GM12878 (cell line): ENCODE data around the gene CMSS1. TPM values are rescaled to one million over a fixed set of nuclear protein-coding genes. Genes with fewer than 3 reads are reported as not detected.
A peak's percentile ranks its signal among the peaks of the same experiment; 100 is the strongest.

Experiments used
- ATAC-seq: fragments of 200-7000 bp; cut with Tn5 transposase; 3 replicates; pipeline ENCODE4 v1.9.1; 2020; ENCODE audit warnings: mild to moderate bottlenecking, moderate library complexity
- BruUV-seq: library from RNA; stranded (reverse); fragments of 400-500 nt; replicated peaks from 2 replicates; lab custom pipeline; 2021; lab: Mats Ljungman, UMichigan
- CTCF ChIA-PET: fragments of 300-600 bp; sonication (Branson Sonifier 250); formaldehyde crosslinking; extraction: SDS; loops from one replicate; lab custom pipeline; 2021; ENCODE audit warnings: inconsistent platforms; lab: Yijun Ruan, JAX
- POLR2A ChIA-PET: fragments of 350-600 bp; formaldehyde crosslinking; extraction: SDS; loops from one replicate; lab custom pipeline; 2021; ENCODE audit warnings: inconsistent platforms; lab: Charles Lee
- RAD21 ChIA-PET: fragments of 300-600 bp; sonication (Branson Sonifier 250); formaldehyde crosslinking; loops from one replicate; lab custom pipeline; 2023; ENCODE audit warnings: antibody characterized with exemption; ENCODE audit not compliant: unreplicated experiment; lab: Charles Lee
- SMC1A ChIA-PET: fragments of 300-600 bp; sonication (Branson Sonifier 250); formaldehyde crosslinking; loops from one replicate; lab custom pipeline; 2023; ENCODE audit not compliant: unreplicated experiment, uncharacterized antibody; lab: Charles Lee
- DNase-seq: peaks from one replicate; pipeline ENCODE4 v3.0.0-alpha.2; 2011; ENCODE audit warnings: low read depth, low spot score
- FAIRE-seq: peaks from 3 replicates; lab custom pipeline; 2011; peaks lifted over from hg19 to GRCh38; lab: Jason Lieb, UNC
- H2AFZ ChIP-seq: 2 replicates; pipeline ENCODE4 v1.6.0; 2011; ENCODE audit warnings: low read depth, low read length, control low read depth; ENCODE audit not compliant: control insufficient read depth
- H3K27ac ChIP-seq: 2 replicates; pipeline ENCODE4 v1.5.1; 2011; ENCODE audit warnings: control low read depth; ENCODE audit not compliant: control insufficient read depth, insufficient read depth
- H3K27me3 ChIP-seq, 2 experiments: replicated peaks in 1 of 2; 2 replicates each; pipeline versions ENCODE4 v1.6.0 to v1.6.1; 2011; ENCODE audit warnings: low read length in 1 of 2; ENCODE audit not compliant: control insufficient read depth in 2 of 2, insufficient read depth in 2 of 2
- H3K36me3 ChIP-seq, 2 experiments: 2 replicates each; pipeline ENCODE4 v1.5.1; 2011; ENCODE audit warnings: low read length in 1 of 2; ENCODE audit not compliant: control insufficient read depth in 2 of 2, insufficient read depth in 2 of 2
- H3K4me1 ChIP-seq: 2 replicates; pipeline ENCODE4 v1.6.1; 2011; ENCODE audit warnings: mild to moderate bottlenecking, low read length, moderate library complexity, mixed read lengths; ENCODE audit not compliant: control insufficient read depth, insufficient read depth
- H3K4me2 ChIP-seq: 2 replicates; pipeline ENCODE4 v1.6.0; 2011; ENCODE audit warnings: control low read depth; ENCODE audit not compliant: control insufficient read depth, insufficient read depth
- H3K4me3 ChIP-seq: fragments of 200-600 bp; sonication (generic); 2 replicates; pipeline ENCODE4 v1.5.1; 2016
- H3K79me2 ChIP-seq: 2 replicates; pipeline ENCODE4 v1.6.0; 2011; ENCODE audit warnings: low read length; ENCODE audit not compliant: control insufficient read depth, insufficient read depth
- H3K9ac ChIP-seq: 2 replicates; pipeline ENCODE4 v1.8.0; 2011; ENCODE audit warnings: low read length, control low read depth, mixed read lengths; ENCODE audit not compliant: control insufficient read depth, insufficient read depth
- H3K9me3 ChIP-seq: replicated peaks from 3 replicates; pipeline ENCODE4 v1.5.1; 2011; ENCODE audit warnings: mild to moderate bottlenecking, low read length; ENCODE audit not compliant: control insufficient read depth, insufficient read depth
- H4K20me1 ChIP-seq: 2 replicates; pipeline ENCODE4 v1.6.0; 2011; ENCODE audit not compliant: control insufficient read depth, insufficient read depth
- BHLHE40 ChIP-seq, 2 experiments: fragments of 450-650 bp in 1 of 2; IDR thresholded peaks; 2 replicates each; pipeline ENCODE4 v1.6.1; 2011 to 2017; ENCODE audit warnings: low read depth in 2 of 2, borderline replicate concordance in 1 of 2, improper control_type of control experiment in 1 of 2, low read length in 1 of 2, mild to moderate bottlenecking in 1 of 2
- CREM ChIP-seq: IDR thresholded peaks from 2 replicates; pipeline ENCODE4 v1.6.1; 2014; ENCODE audit warnings: antibody characterized with exemption, low read depth
- GABPA ChIP-seq: IDR thresholded peaks from 2 replicates; pipeline ENCODE4 v1.6.1; 2014; ENCODE audit warnings: antibody characterized with exemption, low read depth, mild to moderate bottlenecking, inconsistent platforms
- IKZF1 ChIP-seq: fragments of 450-650 bp; conservative IDR thresholded peaks from 2 replicates; pipeline ENCODE4 v1.6.1; 2017; ENCODE audit warnings: antibody characterized with exemption, mild to moderate bottlenecking
- JUNB ChIP-seq: IDR thresholded peaks from 2 replicates; pipeline ENCODE4 v1.6.1; 2016; ENCODE audit warnings: antibody characterized with exemption, mild to moderate bottlenecking
- MXI1 ChIP-seq: fragments of 150-350 bp; IDR thresholded peaks from 2 replicates; pipeline ENCODE4 v1.6.1; 2011; ENCODE audit warnings: low read depth, mild to moderate bottlenecking, inconsistent platforms, low read length, improper control_type of control experiment
- NFIC ChIP-seq: IDR thresholded peaks from 2 replicates; pipeline ENCODE4 v1.6.1; 2012; ENCODE audit warnings: low read depth, mild to moderate bottlenecking, inconsistent platforms, low read length, moderate library complexity
- NFYA ChIP-seq: IDR thresholded peaks from 2 replicates; pipeline ENCODE4 v1.6.1; 2011; ENCODE audit warnings: low read depth, mild to moderate bottlenecking, low read length, improper control_type of control experiment, borderline replicate concordance
- NRF1 ChIP-seq: conservative IDR thresholded peaks from 2 replicates; pipeline ENCODE4 v1.6.1; 2011; ENCODE audit warnings: mild to moderate bottlenecking, low read depth, low read length, improper control_type of control experiment
- POU2F2 ChIP-seq: IDR thresholded peaks from 3 replicates; pipeline ENCODE4 v1.6.1; 2011; ENCODE audit warnings: low read depth, mild to moderate bottlenecking, low read length, borderline replicate concordance
- RAD51 ChIP-seq: fragments of 450-650 bp; IDR thresholded peaks from 2 replicates; pipeline ENCODE4 v1.6.1; 2016; ENCODE audit warnings: moderate library complexity, mild to moderate bottlenecking, inconsistent platforms
- RELA ChIP-seq: fragments of 450-650 bp; IDR thresholded peaks from 2 replicates; pipeline ENCODE4 v1.8.0; 2014; ENCODE audit warnings: borderline replicate concordance; ENCODE audit not compliant: partially characterized antibody
- RUNX3 ChIP-seq: IDR thresholded peaks from 2 replicates; pipeline ENCODE4 v1.6.1; 2012; ENCODE audit warnings: low read length, inconsistent platforms
- ZNF24 ChIP-seq: fragments of 450-650 bp; IDR thresholded peaks from 2 replicates; pipeline ENCODE4 v1.6.1; 2017; ENCODE audit warnings: antibody characterized with exemption, mild to moderate bottlenecking
- WGBS: methylation state at CpG from one replicate; pipeline ENCODE4 v1.1.6; 2016; ENCODE audit warnings: low lambda C conversion rate; ENCODE audit not compliant: insufficient replicate concordance, insufficient coverage; ENCODE audit errors: missing lambda C conversion rate; 5-methylcytosine and 5-hydroxymethylcytosine counted together
- in situ Hi-C: fragments of 300-500 bp; cut with MboI; formaldehyde crosslinking; loops from 9 replicates; pipeline ENCODE4 v1.14.3; 2018; ENCODE audit warnings: mixed read lengths
- intact Hi-C: fragments of 100-400 bp; cut with micrococcal nuclease; formaldehyde crosslinking; loops from one replicate; pipeline ENCODE4 v1.14.2; 2022; ENCODE audit not compliant: unreplicated experiment
- polyA plus RNA-seq, 11 experiments: library from polyadenylated mRNA; depleted of rRNA in 4 of 11; unstranded in 6 of 11; stranded (reverse) in 5 of 11; fragments of >200 nt; fragmentation: Nextera tagmentation in 4 of 11; fragmentation: Illumina TruSeq in 1 of 11; extraction: Ambion mirVana in 4 of 11; extraction: Trizol in 1 of 11; gene quantifications; 1 replicate in 1 of 11; 2 replicates in 10 of 11; pipeline versions ENCODE4 v1.2.1 to v1.2.3, GENCODE V29; 2011 to 2016; ENCODE audit warnings: inconsistent platforms in 2 of 11, missing spikeins in 2 of 11, low read depth in 1 of 11
- total RNA-seq, 4 experiments: library from RNA; depleted of rRNA in 3 of 4; stranded (reverse); fragments of >200 nt in 3 of 4; fragmentation: Illumina TruSeq in 1 of 4; extraction: Trizol in 1 of 4; gene quantifications; 2 replicates each; pipeline versions ENCODE4 v1.2.1 to v1.2.3, GENCODE V29; 2013 to 2021
- TF ChIP-seq, protein P1 (sequence below): fragments of 450-650 bp; IDR thresholded peaks from 2 replicates; pipeline ENCODE4 v1.6.1; 2017; ENCODE audit warnings: mild to moderate bottlenecking, moderate library complexity
- TF ChIP-seq, protein P2 (sequence below): fragments of 450-650 bp; IDR thresholded peaks from 2 replicates; pipeline ENCODE4 v1.6.1; 2017; ENCODE audit warnings: low read depth, mild to moderate bottlenecking, moderate library complexity

Gene CMSS1
- total and polyA plus RNA-seq, 10 of the 15 experiments (the other 5 are each of a cell fraction or from before 2014, with no cell fraction given): 31.0 to 118 (median 70.1) TPM

DNA sequence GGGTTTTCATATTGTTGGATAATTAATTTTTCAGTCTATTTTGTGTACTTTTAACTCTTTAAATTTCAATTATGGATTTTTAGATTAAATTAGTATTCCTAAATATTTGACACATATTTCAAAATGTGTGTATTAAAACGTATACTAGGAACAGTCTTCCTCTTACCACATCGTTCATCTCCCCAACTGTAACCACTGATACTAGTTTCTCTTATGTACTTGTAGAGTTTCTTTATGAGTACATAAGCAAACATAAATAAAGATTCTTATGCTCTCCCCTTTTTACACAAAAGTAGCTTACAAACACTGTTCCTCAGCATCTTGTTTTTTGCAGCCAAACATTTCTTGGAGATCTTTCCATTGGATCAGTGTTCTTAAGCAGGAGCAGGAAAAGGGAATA is 45.9 kb downstream of the CMSS1 start:
- in situ Hi-C loops (no loop called here), intact Hi-C loops (no loop called here)
- FAIRE-seq (no peak), DNase-seq (no peak), ATAC-seq (peak; percentile 53)
- Histone ChIP-seq H3K4me1 (peaks cover 22% of the 10 kb centered on the region), H2AFZ (no peak overlapping the region), H3K79me2 (peaks cover 5% of the 10 kb centered on the region), H3K4me2 (no peak overlapping the region), H3K9ac (no peak overlapping the region), H3K36me3 (no peaks in the 10 kb centered on the region), H3K9me3 (no peaks in the 10 kb centered on the region; the same call in 2 of the 3 replicates), H4K20me1 (no peaks in the 10 kb centered on the region), H3K27ac (no peak overlapping the region), H3K27me3 (no peaks in the 10 kb centered on the region), H3K4me3 (no peak overlapping the region)
- ChIA-PET POLR2A (no interaction called here), RAD21 (no interaction called here), CTCF (interaction anchor here (0.7 kb wide), 1 partner anchor 9 kb away, joined by 3 read pairs; no protein-coding TSS in a partner anchor), SMC1A (interaction anchor here (0.9 to 1.5 kb wide), 5 partner anchors 12 to 32 kb away, joined by 3 to 5 read pairs (median 3); no protein-coding TSS in a partner anchor)
- BruUV-seq: no TSS peak
- WGBS: 7% methylated on average over 2 of the region's 2 CpGs
- TF ChIP-seq POU2F2 (no peak), NFIC (peak; percentile 38; the same call in 1 of the 2 replicates), IKZF1 (no peak), NFYA (no peak), CREM (0 out of 2 replicates have a peak, but pooled peaks have one; percentile 10), RELA (no peak), ZNF24 (no peak), BHLHE40 (IDR thresholded peaks at IDR 0.05; ENCODE audit: borderline replicate concordance in 1 of 2, low read depth in 2 of 2, low read length in 1 of 2) (no peak), NRF1 (no peak), MXI1 (no peak), RAD51 (no peak), JUNB (peak; percentile 61), GABPA (no peak), RUNX3 (peak; percentile 65; the same call in 1 of the 2 replicates)
- TF ChIP-seq, protein P1, sequence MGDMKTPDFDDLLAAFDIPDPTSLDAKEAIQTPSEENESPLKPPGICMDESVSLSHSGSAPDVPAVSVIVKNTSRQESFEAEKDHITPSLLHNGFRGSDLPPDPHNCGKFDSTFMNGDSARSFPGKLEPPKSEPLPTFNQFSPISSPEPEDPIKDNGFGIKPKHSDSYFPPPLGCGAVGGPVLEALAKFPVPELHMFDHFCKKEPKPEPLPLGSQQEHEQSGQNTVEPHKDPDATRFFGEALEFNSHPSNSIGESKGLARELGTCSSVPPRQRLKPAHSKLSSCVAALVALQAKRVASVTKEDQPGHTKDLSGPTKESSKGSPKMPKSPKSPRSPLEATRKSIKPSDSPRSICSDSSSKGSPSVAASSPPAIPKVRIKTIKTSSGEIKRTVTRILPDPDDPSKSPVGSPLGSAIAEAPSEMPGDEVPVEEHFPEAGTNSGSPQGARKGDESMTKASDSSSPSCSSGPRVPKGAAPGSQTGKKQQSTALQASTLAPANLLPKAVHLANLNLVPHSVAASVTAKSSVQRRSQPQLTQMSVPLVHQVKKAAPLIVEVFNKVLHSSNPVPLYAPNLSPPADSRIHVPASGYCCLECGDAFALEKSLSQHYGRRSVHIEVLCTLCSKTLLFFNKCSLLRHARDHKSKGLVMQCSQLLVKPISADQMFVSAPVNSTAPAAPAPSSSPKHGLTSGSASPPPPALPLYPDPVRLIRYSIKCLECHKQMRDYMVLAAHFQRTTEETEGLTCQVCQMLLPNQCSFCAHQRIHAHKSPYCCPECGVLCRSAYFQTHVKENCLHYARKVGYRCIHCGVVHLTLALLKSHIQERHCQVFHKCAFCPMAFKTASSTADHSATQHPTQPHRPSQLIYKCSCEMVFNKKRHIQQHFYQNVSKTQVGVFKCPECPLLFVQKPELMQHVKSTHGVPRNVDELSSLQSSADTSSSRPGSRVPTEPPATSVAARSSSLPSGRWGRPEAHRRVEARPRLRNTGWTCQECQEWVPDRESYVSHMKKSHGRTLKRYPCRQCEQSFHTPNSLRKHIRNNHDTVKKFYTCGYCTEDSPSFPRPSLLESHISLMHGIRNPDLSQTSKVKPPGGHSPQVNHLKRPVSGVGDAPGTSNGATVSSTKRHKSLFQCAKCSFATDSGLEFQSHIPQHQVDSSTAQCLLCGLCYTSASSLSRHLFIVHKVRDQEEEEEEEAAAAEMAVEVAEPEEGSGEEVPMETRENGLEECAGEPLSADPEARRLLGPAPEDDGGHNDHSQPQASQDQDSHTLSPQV: no peak
- TF ChIP-seq, protein P2, sequence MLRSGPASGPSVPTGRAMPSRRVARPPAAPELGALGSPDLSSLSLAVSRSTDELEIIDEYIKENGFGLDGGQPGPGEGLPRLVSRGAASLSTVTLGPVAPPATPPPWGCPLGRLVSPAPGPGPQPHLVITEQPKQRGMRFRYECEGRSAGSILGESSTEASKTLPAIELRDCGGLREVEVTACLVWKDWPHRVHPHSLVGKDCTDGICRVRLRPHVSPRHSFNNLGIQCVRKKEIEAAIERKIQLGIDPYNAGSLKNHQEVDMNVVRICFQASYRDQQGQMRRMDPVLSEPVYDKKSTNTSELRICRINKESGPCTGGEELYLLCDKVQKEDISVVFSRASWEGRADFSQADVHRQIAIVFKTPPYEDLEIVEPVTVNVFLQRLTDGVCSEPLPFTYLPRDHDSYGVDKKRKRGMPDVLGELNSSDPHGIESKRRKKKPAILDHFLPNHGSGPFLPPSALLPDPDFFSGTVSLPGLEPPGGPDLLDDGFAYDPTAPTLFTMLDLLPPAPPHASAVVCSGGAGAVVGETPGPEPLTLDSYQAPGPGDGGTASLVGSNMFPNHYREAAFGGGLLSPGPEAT: no peak
